ENCODE results near the gene SEBOX. TPM values are rescaled to one million over a fixed set of nuclear protein-coding genes. Genes with fewer than 3 reads are reported as not detected.

The SEBOX gene
- total RNA-seq, 1 donor from 2014 or later, result not detected

GRCh38 chr17:28405632-28406472, 40.9 kb upstream of the SEBOX start, which contains the start of gene SLC46A1:
SLC46A1 (minus strand) TSS chr17:28406212; CDS start chr17:28406114, 98 bp downstream.
- no peak for DNase-seq (ENCODE audit: low read depth)
- peak within 1 kb of the TSS; percentile 62 for H3K4me3 ChIP-seq (ENCODE audit: low read depth, low read length)
- TF ChIP-seq CTCF (conservative IDR thresholded peaks at IDR 0.05; ENCODE audit: low read depth, low read length), result no peak

DNA sequence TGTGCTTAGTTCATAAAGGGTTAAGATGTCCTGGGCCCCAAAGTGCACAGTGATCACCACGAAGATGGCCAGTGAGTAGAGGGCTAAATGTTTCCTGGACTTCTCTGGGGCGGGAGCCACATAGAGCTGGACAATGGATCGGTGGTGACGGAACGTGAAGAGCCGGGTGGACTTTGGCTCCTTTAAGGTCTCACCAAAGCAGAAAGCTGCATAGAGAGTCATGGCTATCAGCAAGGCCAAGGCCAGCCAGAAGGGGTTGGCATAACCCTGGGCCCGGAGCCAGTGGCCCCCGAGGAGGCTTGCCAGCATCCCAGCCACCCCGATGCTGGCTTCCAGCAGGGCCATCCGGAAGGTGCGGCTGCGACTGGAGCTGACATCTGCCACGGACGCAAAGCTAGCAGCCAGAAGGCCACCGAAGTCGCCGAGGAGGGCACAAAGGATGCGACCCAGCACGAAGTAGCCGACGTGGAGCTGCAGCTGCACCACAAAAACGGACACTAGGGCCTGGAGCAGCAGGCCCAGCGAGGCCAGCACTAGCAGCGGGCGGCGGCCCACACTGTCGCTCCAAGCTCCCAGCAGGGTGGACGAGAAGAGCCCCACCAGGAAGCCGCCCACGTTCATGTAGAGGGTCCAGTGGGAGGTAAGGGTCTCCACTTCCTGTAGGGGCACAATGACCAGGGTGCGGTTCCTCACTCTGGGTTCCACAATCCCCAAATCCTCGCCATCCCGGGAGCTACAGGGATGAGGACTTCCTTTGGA, 40.0 kb upstream of the SEBOX start:
- peak overlapping the region; percentile 62 for H3K4me3 ChIP-seq (ENCODE audit: low read depth, low read length)
- no peak for TF ChIP-seq CTCF (conservative IDR thresholded peaks at IDR 0.05; ENCODE audit: low read depth, low read length)
- DNase-seq (ENCODE audit: low read depth), result no peak

DNA sequence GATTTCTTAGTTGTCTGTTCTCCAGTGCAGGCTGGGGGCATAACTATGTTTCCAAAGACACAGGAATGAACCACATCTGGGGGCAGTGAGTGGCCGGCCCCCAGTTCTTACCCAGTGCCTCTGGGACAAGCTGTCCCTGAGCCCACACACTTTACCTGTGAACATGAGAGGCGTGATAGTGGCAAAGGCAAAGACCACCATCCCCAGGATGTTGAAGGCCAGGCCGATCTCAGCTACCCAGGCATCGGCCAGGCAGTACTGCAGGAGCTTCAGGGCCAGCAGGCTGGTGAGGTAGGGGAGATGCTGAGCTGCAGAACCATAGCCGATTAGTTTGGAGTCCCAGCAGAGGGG, 39.4 kb upstream of the SEBOX start:
- H3K4me3 ChIP-seq (ENCODE audit: low read depth, low read length), result no peak overlapping the region
- DNase-seq (ENCODE audit: low read depth), result no peak
- no peak for TF ChIP-seq CTCF (conservative IDR thresholded peaks at IDR 0.05; ENCODE audit: low read depth, low read length)

DNA sequence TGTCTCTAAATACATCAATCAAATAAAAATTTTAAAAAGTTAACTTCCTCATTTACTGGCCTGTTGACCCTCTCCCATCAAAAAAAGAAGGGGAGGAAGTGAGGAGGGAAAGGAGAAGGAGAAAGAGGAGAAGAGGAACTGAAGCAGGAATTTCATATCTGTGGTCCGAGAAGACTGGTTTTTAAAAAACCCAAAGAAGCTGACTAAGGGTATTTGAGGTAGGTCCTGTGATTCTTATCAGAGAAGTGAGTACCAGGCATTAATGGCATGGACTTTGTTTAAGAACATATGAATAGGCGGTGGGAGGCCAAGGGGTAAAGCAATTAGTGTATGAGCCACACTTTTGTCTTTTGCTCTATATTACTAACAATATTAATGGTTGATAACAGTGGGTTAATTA, 39.0 kb upstream of the SEBOX start:
- H3K4me3 ChIP-seq (ENCODE audit: low read depth, low read length), result no peak overlapping the region
- no peak for TF ChIP-seq CTCF (conservative IDR thresholded peaks at IDR 0.05; ENCODE audit: low read depth, low read length)
- no peak for DNase-seq (ENCODE audit: low read depth)

DNA sequence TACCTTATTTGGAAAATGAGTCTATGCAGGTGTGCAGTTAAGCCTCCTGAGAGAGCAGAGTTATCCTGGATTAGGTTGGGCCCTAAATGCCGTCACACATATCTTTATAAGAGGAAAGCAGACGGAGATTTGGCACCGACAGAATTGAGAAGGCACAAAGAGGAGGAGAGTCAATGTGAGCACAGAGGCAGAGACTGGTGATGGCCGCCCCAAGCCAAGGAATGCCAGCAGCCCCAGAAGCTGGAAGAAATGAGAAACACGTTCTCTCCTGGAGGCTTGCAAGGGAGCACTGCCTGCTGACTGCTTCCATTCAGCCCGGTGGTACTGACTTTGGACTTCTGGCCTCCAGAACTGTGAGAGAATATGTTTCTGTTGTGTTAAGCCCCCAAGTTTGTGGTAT, 37.8 kb upstream of the SEBOX start:
- no peak for TF ChIP-seq CTCF (conservative IDR thresholded peaks at IDR 0.05; ENCODE audit: low read depth, low read length)
- no peak for DNase-seq (ENCODE audit: low read depth)
- H3K4me3 ChIP-seq (ENCODE audit: low read depth, low read length), result no peak overlapping the region

GRCh38 chr17:28402224-28402630, 37.2 kb upstream of the SEBOX start:
- no peak for DNase-seq (ENCODE audit: low read depth)
- no peak for TF ChIP-seq CTCF (conservative IDR thresholded peaks at IDR 0.05; ENCODE audit: low read depth, low read length)
- H3K4me3 ChIP-seq (ENCODE audit: low read depth, low read length), result no peak overlapping the region
